Ectodermal cell (in vitro differentiated cells): Measurements from ENCODE around the gene FOXJ1.

Experiments used
- H3K27ac ChIP-seq: 2 replicates; pipeline ENCODE4 v1.7.0; 2013; ENCODE audit warnings: mild to moderate bottlenecking, low read depth, low read length; ENCODE audit not compliant: insufficient read depth, poor library complexity, severe bottlenecking
- H3K27me3 ChIP-seq: 2 replicates; pipeline ENCODE4 v1.7.0; 2013; ENCODE audit warnings: mild to moderate bottlenecking, low read length; ENCODE audit not compliant: insufficient read depth, control insufficient read depth, poor library complexity, severe bottlenecking
- H3K36me3 ChIP-seq: one replicate; pipeline ENCODE4 v1.7.0; 2013; ENCODE audit warnings: low read length; ENCODE audit not compliant: control insufficient read depth, insufficient read depth
- H3K4me1 ChIP-seq: one replicate; pipeline ENCODE4 v1.7.0; 2013; ENCODE audit warnings: low read length; ENCODE audit not compliant: control insufficient read depth, insufficient read depth
- H3K4me3 ChIP-seq: 2 replicates; pipeline ENCODE4 v1.7.0; 2013; ENCODE audit warnings: low read depth, low read length, control low read depth; ENCODE audit not compliant: insufficient read depth
- H3K9me3 ChIP-seq: 2 replicates; pipeline ENCODE4 v1.7.0; 2013; ENCODE audit warnings: mild to moderate bottlenecking, low read length, moderate library complexity; ENCODE audit not compliant: control insufficient read depth
- WGBS, 2 experiments: methylation state at CpG; one replicate each; pipeline ENCODE4 v1.1.7; 2013; ENCODE audit warnings: missing lambda C conversion rate in 2 of 2; 5-methylcytosine and 5-hydroxymethylcytosine counted together

FOXJ1 gene

DNA sequence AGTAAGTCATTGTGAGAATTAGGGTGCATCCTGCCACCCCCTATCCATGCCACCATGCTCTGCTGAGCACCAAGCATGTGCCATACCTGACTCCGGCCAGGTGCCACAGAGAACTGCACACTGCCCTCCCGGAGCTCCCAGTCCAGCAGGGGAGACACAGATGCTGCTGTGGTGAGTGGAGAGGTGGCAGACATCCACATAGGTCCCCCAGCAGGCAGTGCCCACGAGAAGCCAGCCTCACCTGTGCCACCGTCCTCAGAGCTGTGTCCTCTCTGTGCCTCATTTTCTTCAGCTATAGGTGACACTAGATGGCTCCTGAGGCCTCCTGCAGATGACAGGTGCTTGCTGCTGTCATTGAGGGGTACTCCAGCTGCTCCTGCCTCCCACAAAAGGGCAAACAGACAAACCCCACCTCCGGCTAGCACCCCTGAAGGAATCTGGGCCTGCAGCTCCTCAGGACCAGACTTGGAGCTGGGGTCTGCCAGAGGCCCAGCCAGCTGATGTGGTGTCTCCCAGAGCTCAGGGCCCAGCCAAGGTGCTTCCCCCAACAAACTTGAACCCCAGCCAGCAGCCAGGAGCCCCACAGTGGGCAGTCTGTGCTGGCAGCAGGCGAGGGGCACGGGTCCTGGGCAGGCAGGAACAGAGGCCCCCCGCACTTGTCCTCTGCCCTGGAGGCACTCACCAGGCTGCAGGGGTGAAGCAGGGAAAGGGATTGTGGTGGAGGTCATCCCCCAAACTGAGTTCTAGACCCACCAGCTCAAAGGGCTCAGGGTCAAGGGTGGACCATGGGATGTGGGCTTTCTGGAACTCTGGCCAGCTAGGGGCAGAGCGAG, 17.1 kb downstream of the FOXJ1 start:
- Histone ChIP-seq H3K4me3 (no peak overlapping the region), H3K36me3 (no peaks in the 10 kb centered on the region), H3K9me3 (no peaks in the 10 kb centered on the region), H3K4me1 (peaks cover 10% of the 10 kb centered on the region), H3K27me3 (peaks cover 21% of the 10 kb centered on the region), H3K27ac (no peak overlapping the region)
- 72 to 73% methylated on average over 9 of the region's 9 CpGs for WGBS, 2 experiments

DNA sequence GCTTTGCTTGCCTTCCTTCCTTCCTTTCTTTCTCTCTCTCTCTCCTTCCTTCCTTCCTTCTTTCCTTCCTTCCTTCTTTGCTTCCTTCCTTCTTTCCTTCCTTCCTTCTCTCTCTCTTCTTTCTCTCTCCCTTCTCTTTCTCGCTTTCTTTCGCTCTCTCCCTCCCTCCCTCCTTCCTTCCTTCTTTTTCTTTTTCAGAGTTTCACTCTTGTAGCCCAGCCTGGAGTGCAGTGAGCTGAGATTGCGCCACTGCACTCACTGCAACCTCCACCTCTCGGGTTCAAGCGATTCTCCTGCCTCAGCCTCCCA, 17.9 kb downstream of the FOXJ1 start:
- Histone ChIP-seq H3K4me3 (no peak overlapping the region), H3K9me3 (no peaks in the 10 kb centered on the region), H3K4me1 (peaks cover 10% of the 10 kb centered on the region), H3K36me3 (no peaks in the 10 kb centered on the region), H3K27ac (no peak overlapping the region), H3K27me3 (peaks cover 21% of the 10 kb centered on the region)
- WGBS, 2 experiments = 75 to 76% methylated on average over 5 of the region's 5 CpGs

DNA sequence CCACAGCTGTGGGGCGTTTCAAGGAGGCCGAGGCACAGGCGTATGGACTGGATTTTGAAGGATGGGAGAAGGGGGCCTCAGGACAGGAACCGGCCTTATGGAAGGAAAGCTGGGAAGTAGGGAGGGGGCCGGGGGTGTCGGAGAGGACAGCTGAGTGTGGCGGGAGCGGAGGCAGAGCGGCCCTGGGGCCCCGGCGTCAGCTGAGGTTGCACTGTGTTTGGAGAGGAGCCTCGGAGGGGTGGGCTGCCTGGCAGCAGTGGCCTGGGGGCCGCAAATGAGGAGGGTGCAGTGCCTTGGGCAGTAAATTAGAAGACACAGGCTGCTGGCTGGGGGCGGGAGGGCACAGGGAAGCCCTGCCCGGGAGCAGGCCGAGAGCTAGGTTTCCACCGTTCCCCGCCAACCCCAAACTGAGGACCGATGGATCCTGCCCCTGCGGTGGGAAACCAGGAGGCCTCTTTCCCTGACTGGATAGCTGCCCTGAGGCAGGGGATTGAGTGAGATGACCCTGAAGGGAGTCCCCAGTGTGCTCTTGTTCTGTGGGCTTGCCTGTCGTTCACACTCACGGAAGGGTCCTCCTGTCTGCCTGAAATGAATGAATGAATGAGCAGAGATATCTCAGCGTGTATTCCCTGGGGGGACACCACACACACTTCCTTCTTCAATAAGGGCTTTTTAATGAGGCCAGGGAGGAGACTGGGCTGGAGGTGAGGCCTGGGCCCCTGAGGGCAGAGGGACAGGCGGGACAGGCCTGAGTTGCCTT, 18.4 kb downstream of the FOXJ1 start:
- 81 to 82% methylated on average over 24 of the region's 24 CpGs for WGBS, 2 experiments
- Histone ChIP-seq H3K4me1 (peaks cover 10% of the 10 kb centered on the region), H3K9me3 (no peaks in the 10 kb centered on the region), H3K27ac (no peak overlapping the region), H3K4me3 (no peak overlapping the region), H3K27me3 (peaks cover 21% of the 10 kb centered on the region), H3K36me3 (no peaks in the 10 kb centered on the region)

DNA sequence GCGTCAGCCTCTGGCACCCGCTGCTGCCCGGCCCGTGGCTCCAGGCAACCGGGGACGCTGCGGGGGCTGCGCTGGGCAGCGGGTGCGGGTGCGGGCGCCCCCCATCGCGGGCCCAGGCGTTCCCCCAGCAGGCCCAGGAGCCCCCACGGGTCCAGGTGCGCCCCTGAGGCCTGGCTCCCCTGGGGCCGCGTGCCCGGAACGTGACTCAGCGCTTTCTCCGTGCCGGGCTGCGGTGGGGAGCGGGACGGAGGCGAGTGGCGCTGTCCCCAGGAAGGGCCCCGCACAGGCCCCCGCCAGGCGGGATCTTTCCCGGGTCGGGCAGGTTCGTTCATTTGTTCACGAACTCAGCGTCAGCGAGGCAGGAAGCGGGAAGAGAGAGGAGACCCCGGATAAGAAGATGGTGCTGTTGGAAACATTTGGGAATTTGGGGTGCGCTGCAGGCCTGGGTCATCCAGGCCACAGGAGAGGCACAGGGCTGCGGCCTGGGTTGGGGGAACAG, 19.1 kb downstream of the FOXJ1 start:
- 54 to 59% methylated on average over 42 of the region's 42 CpGs for WGBS, 2 experiments

DNA sequence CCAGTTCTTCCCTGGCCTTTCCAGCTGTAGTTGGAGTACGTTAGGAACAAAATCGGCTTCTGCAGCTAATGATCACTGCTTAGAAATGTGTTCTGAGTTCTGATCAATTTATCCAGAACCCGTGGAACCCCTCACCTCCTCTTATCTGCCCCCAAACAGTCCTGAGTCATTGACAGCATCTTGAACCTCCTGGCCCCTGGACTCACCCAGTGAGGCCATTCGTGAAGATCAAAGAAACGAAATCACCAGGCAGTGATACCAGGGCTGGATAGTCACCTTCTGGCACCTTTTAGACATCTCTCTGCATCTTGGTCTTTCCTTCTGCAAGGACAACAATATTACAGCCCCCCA, 20.4 kb downstream of the FOXJ1 start:
- H3K27me3 ChIP-seq = peaks cover 21% of the 10 kb centered on the region
- H3K4me3 ChIP-seq = no peak overlapping the region
- H3K9me3 ChIP-seq = no peaks in the 10 kb centered on the region
- H3K27ac ChIP-seq = no peak overlapping the region
- H3K4me1 ChIP-seq = peaks cover 10% of the 10 kb centered on the region
- WGBS, 2 experiments = 72 to 79% methylated on average over 5 of the region's 5 CpGs
- H3K36me3 ChIP-seq = no peaks in the 10 kb centered on the region

More for the DNA sequence above, 19.1 kb downstream of the FOXJ1 start:
- no peaks in the 10 kb centered on the region for H3K9me3 ChIP-seq
- peaks cover 10% of the 10 kb centered on the region for H3K4me1 ChIP-seq
- peaks cover 21% of the 10 kb centered on the region for H3K27me3 ChIP-seq
- no peak overlapping the region for H3K4me3 ChIP-seq
- no peak overlapping the region for H3K27ac ChIP-seq
- no peaks in the 10 kb centered on the region for H3K36me3 ChIP-seq

DNA sequence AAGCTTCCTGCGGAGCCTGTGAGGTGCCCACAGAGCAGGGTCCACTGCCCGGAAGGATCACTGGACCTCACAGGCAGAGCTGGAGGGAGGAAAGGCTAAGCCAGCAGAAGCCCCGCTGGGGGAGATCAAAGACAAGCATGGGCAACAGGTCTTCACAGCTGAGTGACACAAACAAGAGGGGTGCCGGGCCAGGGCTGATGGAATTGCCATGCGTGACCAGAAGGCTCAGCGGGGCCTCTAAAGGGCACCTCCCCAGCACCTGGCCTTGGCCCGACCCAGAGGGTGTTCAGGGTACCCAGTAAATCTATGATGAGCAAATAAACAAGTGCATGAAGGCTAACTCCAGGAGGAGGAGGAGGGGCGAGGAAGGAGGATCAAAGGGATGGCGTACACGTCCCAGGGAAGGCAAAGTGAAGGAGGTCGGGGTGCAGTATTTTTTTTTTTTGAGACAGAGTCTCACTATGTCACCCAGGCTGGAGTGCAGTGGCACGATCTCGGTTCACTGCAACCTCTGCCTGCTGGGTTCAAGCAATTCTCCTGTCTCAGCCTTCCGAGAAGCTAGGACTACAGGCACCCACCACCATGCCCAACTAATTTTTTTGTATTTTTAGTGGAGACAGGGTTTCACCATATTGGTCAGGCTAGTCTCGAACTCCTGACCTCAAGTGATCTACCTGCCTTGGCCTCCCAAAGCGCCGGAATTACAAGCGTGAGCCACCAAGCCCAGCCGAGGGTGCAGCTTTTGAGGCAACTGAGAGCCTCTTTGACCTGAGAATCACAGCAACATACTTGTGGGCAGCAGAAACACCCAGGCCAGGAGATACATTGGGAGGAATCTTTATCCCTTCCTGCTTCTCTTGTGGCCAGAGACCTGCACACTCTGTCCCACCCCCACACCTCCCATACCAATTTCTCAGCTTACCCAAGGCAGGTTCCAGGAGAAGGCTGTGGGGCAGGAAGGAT, 21.4 kb downstream of the FOXJ1 start:
- Histone ChIP-seq H3K27me3 (peaks cover 21% of the 10 kb centered on the region), H3K4me1 (peaks cover 10% of the 10 kb centered on the region), H3K27ac (no peak overlapping the region), H3K9me3 (no peaks in the 10 kb centered on the region), H3K36me3 (no peaks in the 10 kb centered on the region), H3K4me3 (no peak overlapping the region)
- 71 to 72% methylated on average over 19 of the region's 19 CpGs for WGBS, 2 experiments

DNA sequence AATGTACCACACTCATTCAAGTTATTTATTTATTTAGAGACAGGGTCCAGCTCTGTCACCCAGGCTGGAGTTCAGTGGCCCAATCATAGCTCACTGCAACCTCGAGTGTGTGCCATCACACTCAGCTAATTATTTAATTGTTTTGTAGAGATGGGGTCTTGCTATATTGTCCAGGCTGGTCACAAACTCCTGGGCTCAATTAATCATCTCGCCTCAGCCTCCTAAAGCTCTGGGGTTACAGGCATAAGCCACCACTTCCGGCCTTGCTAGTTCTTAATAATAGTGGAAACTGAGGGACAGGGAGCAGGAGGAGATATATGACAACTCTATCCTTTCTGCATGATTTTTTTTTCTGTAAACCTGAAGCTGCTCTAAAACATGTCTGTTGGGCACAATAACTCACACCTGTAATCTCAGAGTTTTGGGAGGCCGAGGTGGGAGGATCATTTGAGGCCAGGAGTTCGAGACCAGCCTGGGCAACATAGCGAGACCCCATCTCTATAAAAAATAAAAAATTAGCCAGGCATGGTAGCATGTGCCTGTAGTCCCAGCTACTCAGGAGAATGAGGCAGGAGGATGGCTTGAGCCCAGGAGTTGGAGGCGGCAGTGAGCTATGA, 25.8 kb downstream of the FOXJ1 start:
- no peaks in the 10 kb centered on the region for H3K9me3 ChIP-seq
- peaks cover 1% of the 10 kb centered on the region for H3K27me3 ChIP-seq
- WGBS, 2 experiments = 83 to 94% methylated on average over 7 of the region's 7 CpGs
- peaks cover 6% of the 10 kb centered on the region for H3K4me1 ChIP-seq
- no peaks in the 10 kb centered on the region for H3K36me3 ChIP-seq
- H3K4me3 ChIP-seq = no peak overlapping the region
- H3K27ac ChIP-seq = no peak overlapping the region

DNA sequence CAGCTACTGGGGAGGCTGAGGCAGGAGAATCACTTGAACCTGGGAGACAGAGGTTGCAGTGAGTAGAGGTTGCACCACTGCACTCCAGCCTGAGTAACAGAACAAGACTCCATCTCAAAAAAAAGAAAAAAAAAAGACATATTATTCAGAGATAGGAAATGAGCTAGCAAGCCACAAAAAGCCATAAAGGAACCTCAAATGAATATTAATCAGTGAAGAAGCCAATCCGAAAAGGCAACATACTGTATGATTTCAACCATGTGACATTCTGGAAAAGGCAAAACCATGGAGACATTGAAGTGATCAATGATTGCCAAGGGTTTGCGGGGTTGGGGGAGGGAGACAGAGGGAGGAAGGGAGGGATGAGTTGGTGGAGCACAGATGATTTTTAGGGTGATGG, 29.1 kb downstream of the FOXJ1 start:
- H3K27ac ChIP-seq = no peak overlapping the region
- H3K4me1 ChIP-seq = no peaks in the 10 kb centered on the region
- no peaks in the 10 kb centered on the region for H3K36me3 ChIP-seq
- H3K9me3 ChIP-seq = no peaks in the 10 kb centered on the region
- 93 to 99% methylated on average over 2 of the region's 2 CpGs for WGBS, 2 experiments
- H3K27me3 ChIP-seq = no peaks in the 10 kb centered on the region
- no peak overlapping the region for H3K4me3 ChIP-seq

DNA sequence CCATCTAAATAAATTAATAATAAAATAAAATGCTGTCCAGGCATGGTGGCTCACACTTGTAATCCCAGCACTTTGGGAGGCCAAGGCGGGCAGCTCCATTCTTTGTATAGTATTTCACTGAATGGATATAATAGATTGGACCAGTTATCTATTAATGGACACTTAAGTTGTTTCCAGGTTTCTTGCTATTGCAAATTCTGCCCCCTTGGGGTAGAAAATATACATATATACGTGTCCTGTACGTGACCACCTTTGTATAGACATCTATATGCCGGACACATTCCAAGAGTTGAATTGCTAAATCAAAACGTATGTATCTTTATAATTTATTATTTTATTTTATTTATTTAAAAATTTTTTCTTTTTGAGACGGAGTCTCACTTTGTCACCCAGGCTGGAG, 33.5 kb downstream of the FOXJ1 start:
- 95 to 96% methylated on average over 3 to 5 of the region's 6 CpGs for WGBS, 2 experiments
- H3K9me3 ChIP-seq = no peaks in the 10 kb centered on the region
- no peaks in the 10 kb centered on the region for H3K36me3 ChIP-seq
- no peaks in the 10 kb centered on the region for H3K27me3 ChIP-seq
- H3K4me3 ChIP-seq = no peak overlapping the region
- H3K27ac ChIP-seq = no peak overlapping the region
- H3K4me1 ChIP-seq = peaks cover 6% of the 10 kb centered on the region
